Memory B cell (primary cell): ENCODE results near the gene INVS.
"Not testable (repeated sequence)": the region's sequence is repeated elsewhere in the genome, so short reads cannot be mapped to it uniquely, and the experiment has no call there.

Experiments
- ATAC-seq: fragments of 150-1000 bp; cut with Tn5 transposase; 2 replicates; pipeline ENCODE4 v1.10.0; 2021; ENCODE audit warnings: low read depth, mild to moderate bottlenecking, moderate library complexity
- DNase-seq, 2 donors: peaks; one replicate each; pipeline ENCODE4 v3.0.0; 2022; ENCODE audit warnings: low spot score in 2 of 2
- H3K27ac Mint-ChIP-seq: one replicate; pipeline ENCODE4 v1.8.0; 2022; ENCODE audit warnings: mild to moderate bottlenecking, moderate library complexity, mixed read lengths
- H3K27me3 Mint-ChIP-seq: one replicate; pipeline ENCODE4 v1.8.0; 2022; ENCODE audit warnings: mixed read lengths
- H3K36me3 Mint-ChIP-seq: one replicate; pipeline ENCODE4 v1.8.0; 2022; ENCODE audit warnings: mild to moderate bottlenecking, mixed read lengths
- H3K4me1 Mint-ChIP-seq: one replicate; pipeline ENCODE4 v1.8.0; 2022; ENCODE audit warnings: mixed read lengths
- H3K4me3 Mint-ChIP-seq: one replicate; pipeline ENCODE4 v1.8.0; 2022; ENCODE audit warnings: mild to moderate bottlenecking, moderate library complexity, mixed read lengths
- H3K9me3 Mint-ChIP-seq: one replicate; pipeline ENCODE4 v1.8.0; 2022; ENCODE audit warnings: mixed read lengths

The INVS gene

DNA sequence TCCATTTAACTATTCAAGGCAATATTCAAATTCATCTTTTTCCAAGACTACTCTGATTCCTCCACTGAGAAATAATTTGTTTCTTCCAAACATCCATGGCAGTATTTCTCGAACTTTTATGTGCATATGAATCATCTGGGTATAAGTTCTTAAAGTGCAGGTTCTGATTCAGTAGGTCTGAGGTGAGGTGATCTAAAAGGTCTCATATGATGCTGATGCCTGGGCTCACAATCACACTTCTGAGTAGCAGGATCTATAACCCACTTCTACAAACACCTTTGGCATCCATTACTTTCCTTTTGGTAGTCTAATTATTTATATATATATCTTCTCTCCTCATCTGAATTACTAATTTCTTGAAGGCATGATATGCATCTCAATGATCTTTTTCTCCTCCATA lies 7.4 kb upstream of the INVS start:
- peaks cover 39% of the 10 kb centered on the region for H3K4me1 Mint-ChIP-seq
- H3K36me3 Mint-ChIP-seq = peaks cover 4% of the 10 kb centered on the region
- H3K27me3 Mint-ChIP-seq = no peaks in the 10 kb centered on the region
- H3K9me3 Mint-ChIP-seq = no peaks in the 10 kb centered on the region
- no peak overlapping the region for H3K4me3 Mint-ChIP-seq
- H3K27ac Mint-ChIP-seq = no peak overlapping the region
- DNase-seq (no peak), ATAC-seq (no peak)

DNA sequence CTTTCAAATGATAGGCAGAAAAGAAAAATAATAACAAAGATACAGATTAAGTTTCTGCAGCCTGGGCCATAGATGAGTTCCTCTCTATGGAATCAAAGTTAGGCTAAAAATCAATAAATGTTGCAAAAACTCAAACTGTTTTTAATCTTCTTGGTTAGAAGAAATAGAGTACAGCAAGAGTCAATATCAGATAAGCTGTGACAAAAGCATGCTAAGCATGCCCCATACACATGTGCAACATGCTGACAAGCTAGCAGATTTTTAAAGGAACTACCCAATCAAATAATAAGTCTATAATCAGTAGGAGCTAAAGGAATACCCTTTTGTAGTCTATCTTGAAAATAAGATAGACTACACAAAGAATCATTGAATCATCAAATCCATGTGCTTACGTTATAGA lies 7.0 kb upstream of the INVS start:
- H3K9me3 Mint-ChIP-seq = no peaks in the 10 kb centered on the region
- H3K4me1 Mint-ChIP-seq = peaks cover 39% of the 10 kb centered on the region
- H3K27ac Mint-ChIP-seq = no peak overlapping the region
- peaks cover 4% of the 10 kb centered on the region for H3K36me3 Mint-ChIP-seq
- no peak for ATAC-seq
- H3K27me3 Mint-ChIP-seq = no peaks in the 10 kb centered on the region
- DNase-seq = no peak
- H3K4me3 Mint-ChIP-seq = no peak overlapping the region

DNA sequence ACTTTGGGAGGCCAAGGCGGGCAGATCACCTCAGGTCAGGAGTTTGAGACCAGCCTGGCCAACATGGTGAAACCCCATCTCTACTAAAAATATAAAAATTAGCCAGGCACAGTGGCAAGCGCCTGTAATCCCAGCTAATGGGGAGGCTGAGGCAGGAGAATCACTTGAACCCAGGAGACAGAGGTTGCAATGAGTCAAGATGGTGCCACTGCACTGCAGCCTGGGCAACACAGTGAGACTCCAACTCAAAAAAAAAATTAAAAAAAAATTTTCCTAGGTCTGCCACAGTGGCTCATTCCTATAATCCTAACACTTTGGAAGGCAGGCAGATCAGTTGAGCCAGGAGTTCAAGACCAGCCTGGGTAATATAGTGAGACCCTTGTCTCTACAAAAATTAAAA lies 4.6 kb upstream of the INVS start:
- H3K9me3 Mint-ChIP-seq, H3K36me3 Mint-ChIP-seq, H3K27me3 Mint-ChIP-seq, H3K4me3 Mint-ChIP-seq, DNase-seq, ATAC-seq, H3K27ac Mint-ChIP-seq: not testable (repeated sequence)
- peaks cover 37% of the 10 kb centered on the region for H3K4me1 Mint-ChIP-seq

GRCh38 chr9:100096378-100096916 lies 2.6 kb upstream of the INVS start:
- no peak overlapping the region for H3K27ac Mint-ChIP-seq
- DNase-seq (no peak), ATAC-seq (no peak)
- H3K9me3 Mint-ChIP-seq = no peaks in the 10 kb centered on the region
- no peaks in the 10 kb centered on the region for H3K27me3 Mint-ChIP-seq
- peaks cover 2% of the 10 kb centered on the region for H3K36me3 Mint-ChIP-seq
- H3K4me3 Mint-ChIP-seq = no peak overlapping the region
- H3K4me1 Mint-ChIP-seq = peaks cover 39% of the 10 kb centered on the region

DNA sequence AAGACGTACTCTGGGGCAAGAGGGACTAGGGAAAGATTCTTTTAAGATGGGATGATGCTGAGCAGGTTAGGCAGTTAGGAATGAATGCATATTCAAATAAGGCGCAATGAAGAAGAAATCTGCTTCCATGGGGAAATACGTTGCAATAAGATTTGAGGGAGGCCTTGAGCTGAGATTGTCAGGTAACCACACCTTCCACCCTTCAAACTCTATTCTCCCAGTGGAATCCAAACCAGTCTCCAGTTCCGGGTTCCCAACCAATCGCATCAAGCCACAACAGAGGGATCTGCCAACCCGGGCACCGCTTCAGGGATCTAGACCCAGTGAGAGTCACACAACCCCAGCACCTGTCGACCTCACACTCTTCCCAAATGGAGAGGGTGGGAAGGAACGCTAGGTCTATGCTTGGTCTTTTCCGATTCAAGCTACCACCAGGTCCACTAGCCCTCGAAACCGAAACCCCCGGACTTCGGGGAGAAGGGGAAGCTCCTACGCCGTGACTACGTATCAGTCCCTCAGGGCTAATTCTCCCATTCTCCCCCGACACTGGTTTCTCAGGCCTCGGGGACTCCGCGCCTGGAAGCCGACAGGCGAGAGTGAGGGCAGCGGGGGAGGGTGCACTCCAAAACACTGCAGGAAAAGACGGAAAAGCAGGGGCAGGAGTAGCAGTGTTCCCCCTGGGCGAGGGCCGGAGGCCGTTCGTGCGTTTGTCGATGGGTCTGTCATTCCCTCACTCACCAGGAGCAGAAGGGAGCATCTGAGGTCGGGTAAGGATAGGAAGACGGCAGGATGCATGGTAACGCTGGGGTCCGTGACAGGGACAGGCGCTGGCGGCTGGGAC lies 777 bp upstream of the INVS start:
- H3K9me3 Mint-ChIP-seq = no peaks in the 10 kb centered on the region

DNA sequence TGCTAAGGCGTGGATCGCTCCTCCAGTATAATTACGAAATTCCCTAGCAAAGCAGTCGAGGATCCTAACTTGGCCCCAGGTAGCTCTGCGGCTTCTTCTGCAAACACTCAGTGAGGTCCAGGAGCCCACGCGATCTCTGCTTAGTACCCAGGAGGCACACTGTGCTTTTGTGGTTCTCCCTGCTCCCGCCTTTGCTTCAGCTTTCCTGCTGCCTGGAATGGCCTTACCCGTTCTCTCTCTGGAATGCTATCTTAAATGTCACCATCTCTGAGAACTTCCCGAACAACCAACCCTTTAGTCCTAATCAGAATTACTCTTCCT lies 639 bp downstream of the INVS start:
- peak in 1 of 2 donors; percentile 13 for DNase-seq
- H3K27ac Mint-ChIP-seq = peak overlapping the region; percentile 99
- peaks cover 22% of the 10 kb centered on the region for H3K4me1 Mint-ChIP-seq
- H3K27me3 Mint-ChIP-seq = no peaks in the 10 kb centered on the region
- H3K9me3 Mint-ChIP-seq = no peaks in the 10 kb centered on the region
- ATAC-seq = no peak
- no peaks in the 10 kb centered on the region for H3K36me3 Mint-ChIP-seq
- H3K4me3 Mint-ChIP-seq = peak overlapping the region; percentile 99

More for the DNA sequence above, 777 bp upstream of the INVS start:
- H3K27me3 Mint-ChIP-seq = no peaks in the 10 kb centered on the region
- ATAC-seq = peak; percentile 7
- no peaks in the 10 kb centered on the region for H3K36me3 Mint-ChIP-seq
- H3K27ac Mint-ChIP-seq = peak overlapping the region; percentile 99
- peak overlapping the region; percentile 99 for H3K4me3 Mint-ChIP-seq
- H3K4me1 Mint-ChIP-seq = peaks cover 29% of the 10 kb centered on the region
- peak in 1 of 2 donors; percentile 44 for DNase-seq

DNA sequence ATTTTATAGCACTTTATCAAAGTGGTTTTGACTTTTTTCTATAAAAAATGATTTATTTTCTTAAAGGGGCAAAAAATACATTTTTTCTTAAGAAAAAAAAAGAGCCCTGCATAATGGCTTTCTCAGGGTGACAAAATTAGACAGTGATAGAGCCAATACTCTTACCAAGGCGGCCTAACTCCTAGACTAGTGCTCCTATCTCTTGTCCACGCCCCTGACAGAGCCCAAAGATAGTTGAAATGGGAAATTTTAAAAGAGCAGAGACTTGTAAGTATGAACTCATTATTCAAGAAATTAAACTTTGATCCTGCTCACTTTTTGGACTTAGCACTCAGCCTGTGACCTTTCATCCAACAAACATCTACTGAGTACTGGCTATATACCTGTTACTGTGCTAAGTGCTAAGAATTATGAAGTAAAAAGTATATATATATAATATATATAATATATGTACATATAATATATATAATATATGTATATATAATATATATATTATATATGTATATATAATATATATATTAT lies 1.2 kb downstream of the INVS start:
- Mint-ChIP-seq H3K4me3 (peak overlapping the region; percentile 99), H3K4me1 (peaks cover 20% of the 10 kb centered on the region), H3K36me3 (no peaks in the 10 kb centered on the region), H3K9me3 (no peaks in the 10 kb centered on the region), H3K27ac (peak overlapping the region; percentile 99), H3K27me3 (no peaks in the 10 kb centered on the region)
- no peak for ATAC-seq
- DNase-seq = no peak

DNA sequence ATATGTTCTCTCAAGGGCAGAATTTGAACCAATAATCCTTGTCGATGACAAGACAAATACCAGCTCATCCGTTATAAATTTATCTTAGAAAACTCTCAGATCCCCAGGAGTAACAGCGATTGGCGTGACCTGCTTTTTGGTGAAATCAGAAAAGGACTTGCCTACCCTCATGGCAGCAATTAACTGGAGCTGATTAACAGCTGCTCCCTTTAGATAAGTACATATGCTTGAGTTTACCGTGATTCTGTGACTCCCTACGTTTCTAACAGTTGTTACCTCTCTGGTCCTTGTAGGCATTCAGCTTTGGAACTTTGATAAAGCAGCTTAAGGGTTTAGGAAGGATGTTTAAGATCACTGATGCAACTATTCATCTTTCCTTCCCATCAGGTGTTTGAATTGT lies 2.6 kb downstream of the INVS start:
- no peaks in the 10 kb centered on the region for H3K36me3 Mint-ChIP-seq
- no peaks in the 10 kb centered on the region for H3K9me3 Mint-ChIP-seq
- H3K4me1 Mint-ChIP-seq = peaks cover 13% of the 10 kb centered on the region
- no peak for DNase-seq
- H3K4me3 Mint-ChIP-seq = no peak overlapping the region
- H3K27me3 Mint-ChIP-seq = no peaks in the 10 kb centered on the region
- no peak overlapping the region for H3K27ac Mint-ChIP-seq
- no peak for ATAC-seq

- H3K4me1 Mint-ChIP-seq = peaks cover 7% of the 10 kb centered on the region
- no peaks in the 10 kb centered on the region for H3K27me3 Mint-ChIP-seq
- no peak overlapping the region for H3K27ac Mint-ChIP-seq
- H3K4me3 Mint-ChIP-seq = no peak overlapping the region
- H3K9me3 Mint-ChIP-seq = no peaks in the 10 kb centered on the region
- ATAC-seq (no peak), DNase-seq (no peak)
- no peaks in the 10 kb centered on the region for H3K36me3 Mint-ChIP-seq
Measured at GRCh38 chr9:100104314-100104713, 5.3 kb downstream of the INVS start.

DNA sequence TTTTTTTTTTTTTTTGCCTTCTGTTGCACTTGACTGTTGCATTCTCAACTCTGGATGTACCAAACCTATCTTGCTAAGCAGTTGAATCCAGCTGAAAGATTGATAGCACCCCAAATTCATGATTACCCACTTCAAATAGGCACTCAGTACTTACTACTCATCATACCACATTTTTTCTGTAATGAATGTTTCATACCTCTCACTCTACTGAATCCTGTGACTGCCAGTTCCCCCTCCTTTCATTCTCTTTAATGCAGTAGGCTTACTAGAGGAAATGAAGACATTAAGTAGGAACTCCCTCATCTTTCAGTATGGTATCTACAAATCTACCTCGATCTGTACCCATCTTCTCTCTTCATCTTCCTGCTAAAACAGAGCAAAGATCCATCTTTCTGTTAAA lies 6.8 kb downstream of the INVS start:
- ATAC-seq (no peak), DNase-seq (no peak)
- H3K9me3 Mint-ChIP-seq = no peaks in the 10 kb centered on the region
- no peaks in the 10 kb centered on the region for H3K27me3 Mint-ChIP-seq
- no peak overlapping the region for H3K4me3 Mint-ChIP-seq
- no peaks in the 10 kb centered on the region for H3K4me1 Mint-ChIP-seq
- no peak overlapping the region for H3K27ac Mint-ChIP-seq
- H3K36me3 Mint-ChIP-seq = no peaks in the 10 kb centered on the region

DNA sequence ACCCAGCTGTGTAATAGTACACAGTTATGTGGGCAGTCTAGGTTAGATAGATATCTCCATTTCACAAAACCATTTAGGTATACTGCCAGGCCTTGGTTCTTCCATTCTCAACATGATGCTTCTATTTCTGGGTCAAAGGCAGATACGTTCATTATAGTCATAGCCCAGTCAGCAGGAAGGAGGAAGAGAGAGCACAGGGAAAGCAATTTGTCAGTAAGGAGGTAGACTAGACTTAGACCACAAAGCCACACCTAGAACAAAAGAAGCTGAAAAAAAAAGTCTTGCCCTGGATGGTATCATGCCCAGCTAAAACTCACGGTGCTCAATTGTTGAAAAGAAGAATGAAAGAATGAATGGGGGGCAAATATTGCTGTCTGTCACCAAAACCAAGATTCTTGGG lies 7.6 kb downstream of the INVS start:
- DNase-seq = no peak
- Mint-ChIP-seq H3K36me3 (no peaks in the 10 kb centered on the region), H3K27ac (no peak overlapping the region), H3K4me1 (no peaks in the 10 kb centered on the region), H3K4me3 (no peak overlapping the region), H3K27me3 (no peaks in the 10 kb centered on the region), H3K9me3 (no peaks in the 10 kb centered on the region)
- ATAC-seq = no peak

- ATAC-seq (no peak), DNase-seq (no peak)
- Mint-ChIP-seq H3K27me3 (no peaks in the 10 kb centered on the region), H3K4me1 (no peaks in the 10 kb centered on the region), H3K9me3 (no peaks in the 10 kb centered on the region), H3K4me3 (no peak overlapping the region), H3K27ac (no peak overlapping the region), H3K36me3 (no peaks in the 10 kb centered on the region)
Measured at GRCh38 chr9:100108559-100108958, 9.5 kb downstream of the INVS start.

- H3K27me3 Mint-ChIP-seq = no peaks in the 10 kb centered on the region
- H3K9me3 Mint-ChIP-seq = no peaks in the 10 kb centered on the region
- no peak for ATAC-seq
- DNase-seq = no peak
- no peak overlapping the region for H3K4me3 Mint-ChIP-seq
- peaks cover 6% of the 10 kb centered on the region for H3K36me3 Mint-ChIP-seq
- H3K4me1 Mint-ChIP-seq = peaks cover 3% of the 10 kb centered on the region
- no peak overlapping the region for H3K27ac Mint-ChIP-seq
Measured at GRCh38 chr9:100111235-100111634, 12.2 kb downstream of the INVS start.

GRCh38 chr9:100112677-100113336 lies 13.8 kb downstream of the INVS start:
- ATAC-seq (no peak), DNase-seq (no peak)
- H3K4me1 Mint-ChIP-seq = peaks cover 3% of the 10 kb centered on the region
- H3K9me3 Mint-ChIP-seq = no peaks in the 10 kb centered on the region
- H3K4me3 Mint-ChIP-seq = no peak overlapping the region
- H3K36me3 Mint-ChIP-seq = peaks cover 6% of the 10 kb centered on the region
- no peaks in the 10 kb centered on the region for H3K27me3 Mint-ChIP-seq
- no peak overlapping the region for H3K27ac Mint-ChIP-seq
